ENCODE data around the gene SUCO. TPM values are rescaled to one million over a fixed set of nuclear protein-coding genes. Genes with fewer than 3 reads are reported as not detected.
"Not testable (repeated sequence)": the region's sequence is repeated elsewhere in the genome, so short reads cannot be mapped to it uniquely, and the experiment has no call there.

Gene SUCO
- total and polyA plus RNA-seq, 2 experiments from 2014 or later = 18.0 to 49.8 TPM

- TF ChIP-seq REST (IDR thresholded peaks at IDR 0.05; ENCODE audit: unreplicated experiment) (no peak), NANOG (IDR thresholded peaks at IDR 0.05; ENCODE audit: borderline replicate concordance) (no peak), ZNF114 (CRISPR knock-in tag; IDR thresholded peaks at IDR 0.05) (no peak), EZH2phosphoT487 (IDR thresholded peaks at IDR 0.05; ENCODE audit: unreplicated experiment) (no peak), ZNF462 (CRISPR knock-in tag; IDR thresholded peaks at IDR 0.05) (no peak), EZH2 (IDR thresholded peaks at IDR 0.05; ENCODE audit: low read depth, unreplicated experiment) (no peak), JUNB (IDR thresholded peaks at IDR 0.05; ENCODE audit: unreplicated experiment) (no peak), CTCF (conservative IDR thresholded peaks at IDR 0.05; ENCODE audit: low read depth in 2 of 2) (no peak), STAT1 (IDR thresholded peaks at IDR 0.05; ENCODE audit: unreplicated experiment) (no peak)
- H3K9me2 ChIP-seq (ENCODE audit: insufficient read depth) = no peaks in the 10 kb centered on the region
- H3K9me3 Mint-ChIP-seq = no peaks in the 10 kb centered on the region
- H3K27me3 Mint-ChIP-seq (ENCODE audit: insufficient read depth, low read depth, poor library complexity) = no peaks in the 10 kb centered on the region
- H3K36me3 ChIP-seq (ENCODE audit: insufficient read depth) = peaks cover 25% of the 10 kb centered on the region; the same call in 1 of the 2 replicates
- peaks cover 69% of the 10 kb centered on the region for H3K36me3 Mint-ChIP-seq (ENCODE audit: low read depth)
- no peak overlapping the region for H3K27ac Mint-ChIP-seq
- no peaks in the 10 kb centered on the region for H3K4me1 Mint-ChIP-seq
- DNase-seq (ENCODE audit: low spot score) = no peak
- H3K4me2 ChIP-seq = no peak overlapping the region
- no peaks in the 10 kb centered on the region for H3F3A ChIP-seq (replicated peaks; ENCODE audit: low read depth)
- peaks cover 20% of the 10 kb centered on the region for H3K79me2 ChIP-seq (replicated peaks; ENCODE audit: insufficient read depth)
- H3K27me3 ChIP-seq (ENCODE audit: insufficient read depth) = no peaks in the 10 kb centered on the region
- no peak overlapping the region for H3K4me3 Mint-ChIP-seq
- H2AFZ ChIP-seq = no peak overlapping the region
- no peak overlapping the region for H3K4me3 ChIP-seq
- H4K20me1 ChIP-seq (replicated peaks; ENCODE audit: insufficient read depth) = no peaks in the 10 kb centered on the region
- ATAC-seq = no peak
- H3K27ac ChIP-seq (ENCODE audit: low read depth) = no peak overlapping the region
- H3K4me1 ChIP-seq (ENCODE audit: insufficient read depth) = no peaks in the 10 kb centered on the region
Measured at GRCh38 chr1:172589553-172589952, 56.6 kb downstream of the SUCO start.

GRCh38 chr1:172591429-172591828, 58.5 kb downstream of the SUCO start:
- H3K27ac Mint-ChIP-seq; H3K27me3 Mint-ChIP-seq (ENCODE audit: insufficient read depth, low read depth, poor library complexity): not testable (repeated sequence)
- H3K36me3 ChIP-seq (ENCODE audit: insufficient read depth) = peaks cover 33% of the 10 kb centered on the region; the same call in 1 of the 2 replicates

More at GRCh38 chr1:172591429-172591828, 58.5 kb downstream of the SUCO start:
- H2AFZ ChIP-seq; DNase-seq (ENCODE audit: low spot score); H3K9me2 ChIP-seq (ENCODE audit: insufficient read depth); H3K4me1 Mint-ChIP-seq; H4K20me1 ChIP-seq (replicated peaks; ENCODE audit: insufficient read depth); H3K27me3 ChIP-seq (ENCODE audit: insufficient read depth); ATAC-seq; H3F3A ChIP-seq (replicated peaks; ENCODE audit: low read depth); H3K4me3 ChIP-seq; H3K4me3 Mint-ChIP-seq; H3K4me1 ChIP-seq (ENCODE audit: insufficient read depth); H3K27ac ChIP-seq (ENCODE audit: low read depth); H3K4me2 ChIP-seq: not testable (repeated sequence)
- H3K36me3 Mint-ChIP-seq (ENCODE audit: low read depth) = peaks cover 88% of the 10 kb centered on the region
- peaks cover 16% of the 10 kb centered on the region for H3K9me3 Mint-ChIP-seq
- peaks cover 35% of the 10 kb centered on the region for H3K79me2 ChIP-seq (replicated peaks; ENCODE audit: insufficient read depth)
